DOHH2 (cell line): ENCODE data around the gene ITGA2.

Experiments
- H3F3A ChIP-seq: fragments of 200-600 bp; sonication (generic), shearing (Covaris generic); 2 replicates; pipeline ENCODE4 v1.6.0; 2016; ENCODE audit warnings: antibody characterized with exemption, mild to moderate bottlenecking; ENCODE audit not compliant: control insufficient read depth, insufficient read depth
- H3K27ac ChIP-seq: fragments of 200-600 bp; sonication (generic); 2 replicates; pipeline ENCODE4 v1.5.1; 2014; ENCODE audit warnings: low read depth, mild to moderate bottlenecking, low read length, moderate library complexity
- H3K27me3 ChIP-seq: fragments of 200-600 bp; sonication (generic); 2 replicates; pipeline ENCODE4 v1.6.1; 2014; ENCODE audit warnings: mild to moderate bottlenecking, low read length, mixed read lengths; ENCODE audit not compliant: control insufficient read depth
- H3K36me3 ChIP-seq: fragments of 200-600 bp; sonication (generic); 2 replicates; pipeline ENCODE4 v1.6.1; 2014; ENCODE audit warnings: mild to moderate bottlenecking, low read length, moderate library complexity, mixed read lengths; ENCODE audit not compliant: control insufficient read depth
- H3K4me1 ChIP-seq: fragments of 200-600 bp; sonication (generic); 2 replicates; pipeline ENCODE4 v1.6.1; 2014; ENCODE audit warnings: mild to moderate bottlenecking, low read length, mixed read lengths; ENCODE audit not compliant: control insufficient read depth
- H3K4me2 ChIP-seq: fragments of 200-600 bp; sonication (generic); 2 replicates; pipeline ENCODE4 v1.6.0; 2014; ENCODE audit warnings: mild to moderate bottlenecking, low read length, moderate library complexity
- H3K4me3 ChIP-seq: fragments of 200-600 bp; sonication (generic); 2 replicates; pipeline ENCODE4 v1.5.1; 2014; ENCODE audit warnings: mild to moderate bottlenecking, low read length, mixed read lengths
- H3K79me2 ChIP-seq: fragments of 200-600 bp; sonication (generic); 2 replicates; pipeline ENCODE4 v1.6.1; 2014; ENCODE audit warnings: mild to moderate bottlenecking, low read length, mixed read lengths; ENCODE audit not compliant: control insufficient read depth
- H3K9me2 ChIP-seq: fragments of 200-600 bp; sonication (generic); replicated peaks from 2 replicates; pipeline ENCODE4 v1.6.1; 2014; ENCODE audit warnings: mild to moderate bottlenecking, low read length, mixed read lengths; ENCODE audit not compliant: control insufficient read depth
- H3K9me3 ChIP-seq: fragments of 200-600 bp; sonication (generic); 2 replicates; pipeline ENCODE4 v1.6.1; 2014; ENCODE audit warnings: antibody characterized with exemption, low read length, mixed read lengths; ENCODE audit not compliant: control insufficient read depth, insufficient read depth
- H4K20me1 ChIP-seq: fragments of 200-600 bp; sonication (generic); 2 replicates; pipeline ENCODE4 v1.6.0; 2014; ENCODE audit warnings: low read depth, mild to moderate bottlenecking, antibody characterized with exemption, low read length, moderate library complexity; ENCODE audit not compliant: control insufficient read depth, insufficient read depth
- EZH2phosphoT487 ChIP-seq: fragments of 200-600 bp; sonication (generic); IDR thresholded peaks from 2 replicates; pipeline ENCODE4 v1.6.1; 2017; ENCODE audit warnings: borderline replicate concordance, mild to moderate bottlenecking, antibody characterized with exemption, low read length, moderate library complexity, mixed read lengths
- TF ChIP-seq, protein P1 (sequence below): fragments of 200-600 bp; sonication (generic); IDR thresholded peaks from one replicate; pipeline ENCODE4 v1.5.1; 2014; ENCODE audit warnings: antibody characterized with exemption, mild to moderate bottlenecking, low read depth, low read length; ENCODE audit not compliant: poor library complexity, severe bottlenecking

Gene ITGA2

DNA sequence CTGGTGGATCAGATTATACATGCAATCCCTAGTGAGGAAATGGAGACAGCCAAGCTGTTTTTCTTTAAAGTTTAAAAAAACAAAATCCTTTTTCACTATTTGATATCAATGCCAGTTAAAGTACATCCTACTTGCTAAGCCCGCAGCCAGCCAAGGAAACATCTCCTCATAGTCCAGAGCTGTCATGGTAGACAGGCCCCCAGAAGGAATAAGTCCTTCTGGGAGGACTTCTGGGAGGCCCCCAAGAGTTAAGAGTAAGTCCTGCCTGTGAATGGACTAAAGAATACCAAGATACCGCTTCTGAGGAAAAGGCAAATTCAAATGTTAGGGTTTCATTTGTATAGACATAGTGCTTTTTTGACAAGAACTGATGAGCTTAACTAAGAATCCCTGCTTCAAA is 82.1 kb downstream of the ITGA2 start:
- Histone ChIP-seq H3K9me2 (no peaks in the 10 kb centered on the region), H3K4me3 (no peak overlapping the region), H3K79me2 (no peaks in the 10 kb centered on the region), H3K27ac (no peak overlapping the region), H4K20me1 (no peaks in the 10 kb centered on the region), H3K4me1 (no peaks in the 10 kb centered on the region), H3K36me3 (no peaks in the 10 kb centered on the region), H3K27me3 (no peaks in the 10 kb centered on the region), H3K4me2 (no peak overlapping the region), H3K9me3 (no peaks in the 10 kb centered on the region), H3F3A (no peaks in the 10 kb centered on the region)
- TF ChIP-seq, protein P1, sequence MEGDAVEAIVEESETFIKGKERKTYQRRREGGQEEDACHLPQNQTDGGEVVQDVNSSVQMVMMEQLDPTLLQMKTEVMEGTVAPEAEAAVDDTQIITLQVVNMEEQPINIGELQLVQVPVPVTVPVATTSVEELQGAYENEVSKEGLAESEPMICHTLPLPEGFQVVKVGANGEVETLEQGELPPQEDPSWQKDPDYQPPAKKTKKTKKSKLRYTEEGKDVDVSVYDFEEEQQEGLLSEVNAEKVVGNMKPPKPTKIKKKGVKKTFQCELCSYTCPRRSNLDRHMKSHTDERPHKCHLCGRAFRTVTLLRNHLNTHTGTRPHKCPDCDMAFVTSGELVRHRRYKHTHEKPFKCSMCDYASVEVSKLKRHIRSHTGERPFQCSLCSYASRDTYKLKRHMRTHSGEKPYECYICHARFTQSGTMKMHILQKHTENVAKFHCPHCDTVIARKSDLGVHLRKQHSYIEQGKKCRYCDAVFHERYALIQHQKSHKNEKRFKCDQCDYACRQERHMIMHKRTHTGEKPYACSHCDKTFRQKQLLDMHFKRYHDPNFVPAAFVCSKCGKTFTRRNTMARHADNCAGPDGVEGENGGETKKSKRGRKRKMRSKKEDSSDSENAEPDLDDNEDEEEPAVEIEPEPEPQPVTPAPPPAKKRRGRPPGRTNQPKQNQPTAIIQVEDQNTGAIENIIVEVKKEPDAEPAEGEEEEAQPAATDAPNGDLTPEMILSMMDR, result no peak
- TF ChIP-seq EZH2phosphoT487, result no peak

DNA sequence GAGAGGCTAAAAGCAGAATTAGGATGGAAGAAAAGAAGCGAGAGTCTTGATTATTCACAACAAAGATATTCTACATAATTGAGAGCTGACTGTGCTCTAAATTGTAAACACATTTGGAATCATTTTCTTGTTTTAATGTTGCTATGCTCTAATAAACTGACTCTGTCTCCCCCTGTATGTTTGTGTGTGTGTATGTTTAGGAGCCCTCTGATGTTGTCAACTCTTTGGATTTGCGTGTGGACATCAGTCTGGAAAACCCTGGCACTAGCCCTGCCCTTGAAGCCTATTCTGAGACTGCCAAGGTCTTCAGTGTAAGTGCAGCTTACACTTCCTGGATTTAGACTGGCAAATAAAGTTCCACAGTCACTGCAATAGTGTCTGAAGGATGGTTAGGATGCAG is 82.6 kb downstream of the ITGA2 start:
- Histone ChIP-seq H3K4me2 (no peak overlapping the region), H3K36me3 (no peaks in the 10 kb centered on the region), H3K9me3 (no peaks in the 10 kb centered on the region), H4K20me1 (no peaks in the 10 kb centered on the region), H3K79me2 (no peaks in the 10 kb centered on the region), H3K9me2 (no peaks in the 10 kb centered on the region), H3K27ac (no peak overlapping the region), H3F3A (no peaks in the 10 kb centered on the region), H3K4me1 (no peaks in the 10 kb centered on the region), H3K4me3 (no peak overlapping the region), H3K27me3 (no peaks in the 10 kb centered on the region)
- TF ChIP-seq EZH2phosphoT487, result no peak
- TF ChIP-seq, protein P1, result no peak

DNA sequence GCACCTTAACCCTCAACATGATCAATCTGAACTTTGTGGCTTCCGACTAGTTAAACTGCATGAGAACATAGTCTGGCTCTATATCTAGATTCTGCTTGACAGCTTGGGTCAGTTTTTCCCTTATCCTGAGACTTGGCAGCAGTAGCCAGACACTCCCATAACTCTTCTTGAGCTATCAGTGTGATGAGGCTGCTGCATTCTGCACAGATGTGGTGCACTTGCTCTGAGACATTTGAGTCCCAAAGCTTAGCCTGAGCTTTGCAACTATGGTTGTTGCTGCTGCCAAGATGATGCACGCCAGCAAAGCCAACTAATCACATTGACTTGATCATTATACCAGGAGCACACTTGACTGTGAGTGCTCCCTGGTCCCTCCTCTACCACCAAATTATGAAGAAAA is 84.2 kb downstream of the ITGA2 start:
- Histone ChIP-seq H3K4me3 (no peak overlapping the region), H3F3A (no peaks in the 10 kb centered on the region), H3K4me1 (no peaks in the 10 kb centered on the region), H3K79me2 (no peaks in the 10 kb centered on the region), H3K27me3 (no peaks in the 10 kb centered on the region), H3K27ac (no peak overlapping the region), H3K4me2 (no peak overlapping the region), H4K20me1 (no peaks in the 10 kb centered on the region), H3K9me2 (no peaks in the 10 kb centered on the region), H3K9me3 (no peaks in the 10 kb centered on the region), H3K36me3 (no peaks in the 10 kb centered on the region)
- TF ChIP-seq EZH2phosphoT487, result no peak
- TF ChIP-seq, protein P1, result no peak

DNA sequence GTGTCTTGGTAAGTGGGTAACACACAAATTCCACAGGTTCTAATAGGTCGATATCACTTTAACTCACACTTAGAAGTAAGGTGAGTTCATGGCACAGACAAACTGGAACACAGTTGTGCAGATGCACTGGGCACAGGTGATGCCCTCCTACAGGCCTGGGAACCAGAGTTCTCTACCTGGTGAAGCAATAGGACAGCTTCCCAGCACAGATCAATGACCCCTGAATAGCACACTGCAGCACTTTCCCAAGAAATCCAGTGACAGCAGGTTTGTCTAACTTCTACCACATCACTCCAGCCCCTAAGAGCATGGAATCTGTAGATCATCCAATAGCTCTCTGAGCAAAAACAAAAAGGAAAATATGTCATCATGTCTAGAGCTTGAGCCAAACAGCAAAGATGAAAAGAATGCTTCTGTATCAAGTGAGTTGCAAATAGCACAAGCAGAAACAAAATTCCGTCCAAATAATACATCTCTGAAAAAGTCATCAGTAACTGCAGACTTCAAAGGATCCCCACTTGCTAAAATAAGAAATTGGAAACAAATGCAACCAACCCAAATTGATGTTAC is 86.9 kb downstream of the ITGA2 start:
- H3F3A ChIP-seq, result no peaks in the 10 kb centered on the region
- no peaks in the 10 kb centered on the region for H3K4me1 ChIP-seq
- H3K36me3 ChIP-seq, result no peaks in the 10 kb centered on the region
- no peak for TF ChIP-seq EZH2phosphoT487
- TF ChIP-seq, protein P1, result no peak
- H3K27me3 ChIP-seq, result no peaks in the 10 kb centered on the region
- no peak overlapping the region for H3K4me2 ChIP-seq
- no peaks in the 10 kb centered on the region for H3K9me3 ChIP-seq
- H4K20me1 ChIP-seq, result no peaks in the 10 kb centered on the region
- H3K9me2 ChIP-seq, result no peaks in the 10 kb centered on the region
- no peak overlapping the region for H3K4me3 ChIP-seq
- H3K27ac ChIP-seq, result no peak overlapping the region
- H3K79me2 ChIP-seq, result no peaks in the 10 kb centered on the region
